ENCODE results near the gene GPR107.

GPR107 gene

GRCh38 chr9:130117816-130118632, 64.3 kb downstream of the GPR107 start:
- DNase-seq (ENCODE audit: low read depth), result no peak
- H3K4me3 ChIP-seq (ENCODE audit: low read depth, low read length), result no peak overlapping the region
- no peak for TF ChIP-seq CTCF (IDR thresholded peaks at IDR 0.05; ENCODE audit: low read depth, low read length, missing control alignments)

DNA sequence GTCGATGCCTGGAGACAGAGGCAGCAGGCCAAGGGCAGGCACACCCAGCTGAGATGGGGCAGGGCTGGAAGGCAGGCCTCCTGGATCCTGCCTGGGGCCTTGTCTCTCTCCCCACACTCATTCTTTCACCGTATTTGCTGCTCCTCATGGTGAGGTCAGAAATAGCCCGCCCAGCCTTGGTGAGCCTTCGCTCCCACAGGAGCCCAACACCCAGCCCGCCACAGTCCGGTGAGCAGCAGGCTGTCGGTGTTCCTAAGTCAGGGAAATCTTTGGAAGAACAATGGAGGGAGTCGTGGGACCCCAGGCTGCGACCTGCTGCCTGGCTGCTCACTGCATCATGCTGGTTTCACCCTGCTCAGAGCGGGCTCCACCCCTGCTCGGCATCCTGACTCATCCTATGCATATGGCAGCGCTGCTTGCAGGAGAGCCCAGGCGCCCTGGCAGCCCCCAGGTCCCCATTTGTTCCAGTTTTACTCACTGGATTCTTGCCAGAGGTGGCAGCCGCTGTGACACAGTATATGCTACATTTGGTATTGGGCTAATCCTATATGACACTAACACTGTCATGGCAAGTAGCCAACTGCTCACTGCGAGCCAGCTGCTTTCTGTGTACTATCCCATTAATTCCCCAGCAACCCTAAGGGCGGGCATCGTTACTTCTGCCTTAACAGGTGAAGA, 65.3 kb downstream of the GPR107 start:
- no peak for TF ChIP-seq CTCF (IDR thresholded peaks at IDR 0.05; ENCODE audit: low read depth, low read length, missing control alignments)
- no peak overlapping the region for H3K4me3 ChIP-seq (ENCODE audit: low read depth, low read length)
- no peak for DNase-seq (ENCODE audit: low read depth)

DNA sequence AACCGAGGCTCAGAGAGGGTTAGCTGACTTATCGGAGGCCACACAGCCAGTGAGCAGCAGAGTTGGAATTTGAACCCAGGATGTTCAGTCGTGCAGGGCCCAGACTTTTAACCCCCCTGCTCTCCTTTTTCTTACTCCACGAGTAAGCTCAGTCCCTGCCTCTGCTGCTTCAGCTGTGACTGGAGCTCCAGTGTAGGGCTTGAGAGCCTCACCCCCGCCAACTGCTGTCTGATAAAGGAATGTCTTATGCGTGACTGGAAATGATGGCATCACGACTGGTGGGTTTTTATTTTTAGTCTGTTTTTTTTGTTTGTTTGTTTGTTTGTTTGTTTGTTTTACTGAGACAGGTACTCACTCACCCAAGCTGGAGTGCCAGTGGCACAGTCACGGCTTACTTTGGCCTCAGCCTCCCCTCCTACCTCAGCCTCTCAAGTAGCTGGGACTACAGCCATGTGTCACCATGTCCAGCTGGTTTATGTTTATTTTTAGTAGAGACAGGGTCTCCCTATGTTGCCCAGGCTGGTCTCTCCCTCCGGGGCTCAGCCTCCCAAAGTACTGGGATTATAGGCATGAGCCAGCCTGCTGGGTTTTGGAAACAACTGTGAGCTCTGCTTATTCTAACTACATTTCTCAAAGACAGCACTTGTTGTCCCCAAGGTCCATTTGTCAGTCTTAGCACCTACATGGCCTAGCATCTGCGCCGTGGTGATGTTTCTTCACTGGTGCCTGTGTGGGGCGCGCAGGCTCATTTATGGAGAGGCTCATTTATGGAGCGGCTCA, 66.0 kb downstream of the GPR107 start:
- DNase-seq (ENCODE audit: low read depth), result no peak
- no peak overlapping the region for H3K4me3 ChIP-seq (ENCODE audit: low read depth, low read length)
- TF ChIP-seq CTCF (IDR thresholded peaks at IDR 0.05; ENCODE audit: low read depth, low read length, missing control alignments), result no peak

DNA sequence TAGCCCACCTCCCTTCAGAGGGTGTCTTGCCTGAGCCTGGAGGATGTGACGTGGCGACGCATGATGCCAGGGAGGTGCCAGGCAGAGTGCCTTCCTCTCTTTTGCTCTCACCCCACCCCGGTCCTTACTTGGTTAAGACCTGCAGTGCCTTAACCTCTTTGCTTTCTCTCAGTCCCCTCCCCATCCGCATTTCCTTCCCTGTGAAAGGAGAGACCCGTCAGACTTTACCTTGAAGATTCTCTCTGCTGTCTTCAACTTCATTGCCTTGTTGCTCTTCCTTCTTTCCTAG, 66.5 kb downstream of the GPR107 start:
- H3K4me3 ChIP-seq (ENCODE audit: low read depth, low read length), result no peak overlapping the region
- DNase-seq (ENCODE audit: low read depth), result no peak
- no peak for TF ChIP-seq CTCF (IDR thresholded peaks at IDR 0.05; ENCODE audit: low read depth, low read length, missing control alignments)

DNA sequence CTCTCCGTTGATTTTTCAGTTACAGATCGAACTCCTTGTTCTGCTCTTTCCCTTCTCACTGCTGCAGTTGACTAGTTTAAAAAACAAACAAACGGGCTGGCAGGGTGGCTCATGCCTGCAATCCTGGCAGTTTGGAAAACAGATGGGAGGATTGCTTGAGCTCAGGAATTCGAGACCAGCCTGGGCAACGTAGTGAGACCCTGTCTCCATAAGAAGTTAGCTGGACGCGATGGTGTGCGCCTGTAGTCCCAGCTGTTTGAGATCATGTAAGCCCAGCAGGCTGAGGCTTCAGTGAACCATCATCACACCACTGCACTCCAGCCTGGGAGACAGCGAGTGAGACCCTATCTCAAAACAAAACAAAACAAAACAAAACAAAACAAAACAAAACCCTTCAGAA, 67.1 kb downstream of the GPR107 start:
- no peak for TF ChIP-seq CTCF (IDR thresholded peaks at IDR 0.05; ENCODE audit: low read depth, low read length, missing control alignments)
- H3K4me3 ChIP-seq (ENCODE audit: low read depth, low read length), result no peak overlapping the region
- no peak for DNase-seq (ENCODE audit: low read depth)

DNA sequence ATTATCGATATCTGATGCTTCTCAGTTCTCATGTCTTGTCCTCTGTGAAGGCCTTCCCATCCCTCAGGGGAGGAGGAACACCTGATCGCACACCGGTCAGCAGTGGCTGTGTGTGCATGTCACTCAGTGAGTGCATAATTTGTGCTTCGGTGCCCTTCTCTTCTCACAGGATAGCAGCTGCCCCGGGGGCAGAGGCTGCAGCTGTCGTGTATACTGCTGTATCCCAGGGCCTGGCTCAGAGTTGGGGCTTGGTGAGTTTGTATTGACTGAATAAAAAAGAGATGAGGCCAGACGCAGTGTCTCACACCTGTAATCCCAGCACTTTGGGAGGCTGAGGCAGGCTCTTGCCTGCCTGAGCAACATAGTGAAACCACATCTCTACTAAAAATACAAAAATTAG, 68.8 kb downstream of the GPR107 start:
- H3K4me3 ChIP-seq (ENCODE audit: low read depth, low read length), result no peak overlapping the region
- no peak for TF ChIP-seq CTCF (IDR thresholded peaks at IDR 0.05; ENCODE audit: low read depth, low read length, missing control alignments)
- DNase-seq (ENCODE audit: low read depth), result no peak

Data from GM12864 (cell line).